HG02973 (cell line): ENCODE data around the gene BRMS1.

ENCODE experiments used
- ATAC-seq: cut with Tn5 transposase; IDR thresholded peaks from one replicate; pipeline ENCODE4 v1.9.1; 2021; ENCODE audit warnings: moderate library complexity; ENCODE audit not compliant: unreplicated experiment

Gene BRMS1

DNA sequence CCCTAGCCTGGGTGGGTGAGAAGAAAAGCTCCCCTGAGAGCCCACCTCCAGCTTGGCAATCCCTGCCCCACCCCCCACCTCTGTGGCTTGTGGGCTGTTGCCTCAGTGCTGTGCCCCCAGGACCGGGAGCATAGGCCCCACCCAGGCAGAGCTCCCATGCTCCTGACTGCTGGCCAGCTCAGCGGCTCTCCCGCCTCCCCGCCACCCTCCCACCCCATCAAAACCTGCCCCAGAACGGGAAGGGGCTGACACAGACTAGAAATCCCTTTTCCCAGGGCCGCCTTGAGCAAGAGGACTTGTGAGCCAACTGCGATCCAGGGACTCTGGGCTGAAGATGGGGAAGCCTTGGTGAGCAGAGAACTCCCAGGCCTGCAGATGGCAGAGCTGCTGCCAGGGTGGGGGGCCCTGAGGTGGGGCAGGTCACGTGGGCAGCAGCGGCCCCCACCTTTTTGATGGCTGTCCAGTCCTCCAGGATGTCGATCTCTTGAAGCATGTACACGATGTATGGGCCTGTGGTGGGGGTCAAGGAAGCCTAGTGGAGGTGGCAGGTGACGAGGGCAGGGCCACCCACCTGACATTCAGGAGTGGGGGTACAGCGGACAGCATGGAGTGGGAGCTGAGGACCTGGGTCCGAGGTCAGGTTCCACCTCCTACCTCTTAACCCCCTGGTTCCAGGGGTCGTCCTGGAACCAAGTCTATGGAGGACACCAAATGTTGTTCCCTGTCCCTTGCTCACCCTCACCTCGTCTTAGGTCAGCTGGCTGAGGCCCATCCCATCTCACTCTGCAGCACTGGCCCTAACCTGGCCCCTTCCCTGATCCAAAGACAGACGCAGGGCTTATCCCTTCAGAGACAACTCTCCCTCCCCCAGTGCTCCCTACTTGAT is 6.4 kb downstream of the BRMS1 start:
- ATAC-seq: no peak

- no peak for ATAC-seq
Observed at GRCh38 chr11:66337103-66337899, 7.6 kb downstream of the BRMS1 start.

- ATAC-seq: peak; percentile 54
Observed at GRCh38 chr11:66336234-66337102, 8.4 kb downstream of the BRMS1 start, which contains the start of gene RIN1. Gene RIN1 (minus strand): TSS chr11:66336434. CDS start chr11:66336402, 32 bp downstream.

DNA sequence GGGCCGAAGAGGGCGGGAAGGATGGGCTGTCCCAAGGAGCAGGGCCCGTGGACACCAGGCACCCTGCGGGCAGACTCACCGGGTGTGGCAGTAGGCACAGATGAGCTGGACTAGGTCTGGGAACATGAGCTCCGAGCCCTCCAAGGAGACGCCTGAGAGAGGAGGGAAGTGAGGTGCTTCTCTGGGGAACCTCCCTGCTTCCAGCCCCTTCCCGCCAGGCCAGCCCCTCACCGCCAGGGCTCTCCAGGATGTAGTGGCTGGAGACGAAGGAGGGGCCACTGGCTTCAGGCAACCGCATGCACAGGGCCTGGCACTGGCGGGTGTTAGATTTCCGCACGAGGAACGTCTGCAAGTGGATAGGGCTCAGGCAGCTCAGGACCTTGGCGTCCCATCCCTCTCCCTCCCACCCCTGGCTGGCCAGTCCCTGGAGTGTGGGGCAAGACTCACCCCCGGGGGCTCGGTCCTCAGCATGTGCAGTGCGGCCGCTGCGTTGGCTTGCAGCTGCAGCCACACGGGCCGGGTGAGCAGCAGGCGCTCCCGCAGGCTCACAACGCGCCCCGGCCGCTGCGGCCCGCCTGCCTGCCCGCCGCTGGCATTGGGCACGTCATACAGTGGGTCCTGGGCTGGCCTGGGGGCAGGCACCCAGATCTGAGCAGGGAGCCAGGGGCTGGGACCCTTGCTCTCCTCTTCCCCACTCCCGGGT is 9.2 kb downstream of the BRMS1 start:
- ATAC-seq: no peak

DNA sequence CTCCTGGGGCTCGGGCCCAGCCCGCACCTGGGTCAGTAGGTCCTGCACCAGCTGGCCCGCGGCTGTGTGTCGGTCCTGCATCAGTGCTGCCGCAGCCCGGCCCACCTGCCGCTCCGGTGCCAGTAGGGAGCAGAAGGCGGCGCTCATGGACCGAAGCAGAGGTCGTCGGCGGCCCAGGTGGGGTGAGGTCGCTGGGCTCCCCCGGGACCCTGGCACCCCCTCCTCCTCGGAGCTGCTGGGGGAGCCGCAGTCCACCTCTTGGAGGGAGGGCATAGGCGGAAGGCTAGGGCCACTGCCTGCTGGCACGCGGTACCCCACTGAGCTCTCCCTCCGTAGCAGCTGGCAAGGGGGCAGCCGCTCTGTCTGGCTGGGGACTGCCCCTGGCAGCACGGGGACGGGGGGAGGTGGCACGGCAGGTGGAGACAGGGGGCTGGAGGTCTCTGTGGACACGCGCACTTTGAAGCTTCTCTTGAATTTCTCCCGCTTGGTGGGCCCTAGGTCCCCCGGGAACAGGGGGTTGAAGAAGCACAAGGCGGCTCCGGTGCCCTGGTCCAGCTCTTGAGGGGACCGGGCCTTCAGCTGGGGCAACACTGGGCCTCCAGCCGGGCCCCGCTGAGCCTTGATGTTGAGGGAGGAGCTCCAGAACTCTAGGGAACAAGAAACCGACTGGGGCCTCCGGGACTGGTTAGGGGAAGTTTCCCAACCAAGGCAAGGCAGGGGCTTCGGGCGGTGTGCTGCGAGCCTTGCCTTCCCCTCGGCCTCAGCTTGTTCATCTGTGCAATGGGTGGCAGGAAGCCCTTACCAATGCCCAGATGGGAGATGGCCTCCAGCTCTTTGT is 10.1 kb downstream of the BRMS1 start:
- no peak for ATAC-seq

GRCh38 chr11:66333896-66334604 is 10.9 kb downstream of the BRMS1 start:
- ATAC-seq: no peak

DNA sequence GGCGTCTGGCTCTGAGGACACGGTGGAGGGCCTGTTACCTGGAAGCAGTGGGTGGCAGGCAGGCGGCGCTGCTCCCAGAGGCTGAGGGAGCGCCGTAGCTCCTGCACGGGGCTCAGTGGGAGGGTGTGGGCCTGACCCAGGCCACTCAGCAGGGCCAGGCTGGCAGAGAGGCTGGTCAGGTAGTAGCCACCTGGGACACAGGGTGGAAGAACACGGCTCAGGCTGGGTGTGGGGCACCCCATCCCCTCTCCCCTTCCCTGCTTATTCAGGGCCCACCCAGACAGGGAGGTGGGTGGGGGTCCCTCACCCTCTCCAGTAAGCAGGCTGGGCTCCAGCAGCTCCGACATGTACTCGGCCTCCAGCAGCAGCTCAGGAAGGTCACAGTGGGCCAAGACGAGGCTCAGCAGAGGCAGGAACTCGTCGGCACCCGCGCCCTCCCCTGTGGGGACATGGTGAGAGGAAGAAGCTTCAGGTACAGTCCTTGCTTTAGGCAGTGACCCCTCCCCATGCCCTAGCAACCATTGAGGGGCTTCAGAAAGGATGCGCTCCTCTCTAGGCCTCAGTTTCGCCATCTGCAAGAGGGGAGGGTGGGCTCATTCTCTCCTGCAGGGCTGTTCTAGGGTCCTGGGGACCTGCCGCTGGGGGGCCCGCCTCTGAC is 11.6 kb downstream of the BRMS1 start:
- no peak for ATAC-seq

DNA sequence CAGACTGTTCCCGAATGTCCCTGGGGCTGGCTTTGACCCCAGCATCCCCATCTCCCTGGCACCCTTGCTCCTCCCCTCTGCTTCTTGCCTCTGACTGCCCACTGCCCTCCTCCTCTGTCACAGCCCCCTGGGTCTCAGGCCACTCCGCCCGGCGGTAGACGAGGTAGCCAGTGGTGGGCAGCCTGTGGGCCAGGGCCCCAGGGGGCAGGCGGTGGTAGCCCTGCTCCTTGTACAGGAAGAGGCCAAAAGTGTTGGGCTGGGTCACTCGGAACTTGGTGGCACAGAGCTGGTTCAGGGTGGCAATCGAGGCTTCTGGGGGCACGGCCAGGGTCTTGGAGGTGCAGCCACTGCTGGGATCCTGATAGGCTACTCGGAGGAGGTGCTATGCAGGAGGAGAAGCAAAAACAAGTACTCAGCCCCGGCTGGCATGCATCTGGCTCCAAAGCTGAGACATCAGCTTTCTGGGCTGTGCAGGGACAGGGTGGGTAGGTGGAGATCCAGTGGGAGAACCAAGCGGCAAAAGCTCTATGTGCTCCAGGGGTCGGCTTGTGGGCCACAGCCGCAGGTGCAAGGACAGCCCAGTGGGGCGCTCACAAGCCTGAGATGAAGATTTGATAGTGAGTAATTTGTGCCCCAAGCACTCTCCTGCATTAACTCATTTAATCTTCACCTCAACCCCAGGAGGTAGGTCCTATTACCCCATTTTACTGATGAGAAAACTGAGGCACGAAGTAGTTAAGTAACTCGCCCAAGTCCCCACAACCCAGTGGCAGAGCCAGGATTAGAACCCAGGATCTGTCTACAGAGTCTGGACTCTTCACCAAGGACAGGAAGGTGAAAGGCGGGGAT is 12.3 kb downstream of the BRMS1 start:
- ATAC-seq: no peak

GRCh38 chr11:66331542-66332370 is 13.1 kb downstream of the BRMS1 start:
- no peak for ATAC-seq

DNA sequence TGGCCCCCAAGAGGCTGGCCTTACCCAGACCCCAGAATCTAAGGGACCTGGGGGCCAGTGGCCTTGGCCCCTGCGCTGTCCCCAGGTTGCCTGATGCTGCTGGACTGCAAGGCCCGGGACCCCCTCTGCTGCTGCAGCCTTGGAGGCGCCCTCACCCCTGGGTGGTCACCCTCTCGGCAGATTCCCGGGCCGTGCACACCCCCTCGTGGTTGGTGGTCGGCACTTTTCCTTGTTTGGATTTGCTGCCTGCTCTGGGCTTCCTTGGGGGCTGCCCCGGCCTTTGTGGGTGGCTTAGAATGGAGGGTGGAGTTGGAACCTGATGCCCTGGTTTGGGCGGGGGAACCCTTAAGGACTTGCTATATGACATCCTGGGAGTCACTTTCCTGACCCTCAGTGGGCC is 14.0 kb downstream of the BRMS1 start:
- no peak for ATAC-seq

- ATAC-seq: no peak
Observed at GRCh38 chr11:66329165-66329673, 15.7 kb downstream of the BRMS1 start.

DNA sequence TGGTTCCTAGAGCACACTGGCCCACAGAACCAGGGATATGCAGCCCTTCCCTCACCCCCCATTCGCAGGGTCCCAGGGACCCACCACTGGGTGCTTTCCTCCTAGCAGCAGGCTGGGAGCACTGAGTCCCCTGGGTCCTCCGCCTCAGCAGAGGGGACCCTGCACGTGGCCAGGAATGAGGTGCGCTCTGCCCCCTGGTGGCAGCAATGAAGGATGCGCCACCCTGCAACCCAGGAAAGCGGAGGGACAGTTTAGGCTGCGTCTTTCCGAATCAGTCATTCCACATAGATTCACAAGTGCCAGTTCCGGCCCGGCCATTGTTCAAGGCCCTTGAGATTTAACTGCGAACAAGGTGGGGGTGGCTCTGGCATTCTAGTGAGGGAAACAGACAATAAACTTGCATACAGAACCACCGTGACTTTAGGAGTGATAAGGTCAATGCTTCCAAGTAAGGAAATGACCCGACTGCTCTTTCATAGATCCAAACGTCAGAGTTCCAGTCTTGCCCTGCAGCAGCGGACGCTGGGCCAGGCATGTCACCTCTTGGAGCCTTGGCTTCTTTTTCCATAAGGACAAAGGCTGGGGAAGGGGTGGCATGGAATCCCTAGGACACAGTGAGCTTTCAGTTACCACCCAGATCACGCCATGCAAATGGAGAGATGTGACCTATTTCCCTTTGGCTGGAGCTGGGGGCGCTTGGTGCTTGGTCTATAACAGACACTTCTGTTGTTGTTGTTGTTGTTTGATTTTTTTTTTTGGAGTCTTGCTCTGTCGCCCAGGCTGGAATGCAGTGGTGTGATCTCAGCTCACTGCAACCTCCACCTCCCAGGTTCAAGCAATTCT is 16.4 kb downstream of the BRMS1 start:
- no peak for ATAC-seq

- no peak for ATAC-seq
Observed at GRCh38 chr11:66328031-66328301, 16.9 kb downstream of the BRMS1 start.

- no peak for ATAC-seq
Observed at GRCh38 chr11:66327171-66328030, 17.5 kb downstream of the BRMS1 start.
